Glutamatergic neuron (in vitro differentiated cells): ENCODE data around the gene BAIAP2. TPM values are rescaled to one million over a fixed set of nuclear protein-coding genes. Genes with fewer than 3 reads are reported as not detected.
"Not testable (repeated sequence)": the region's sequence is repeated elsewhere in the genome, so short reads cannot be mapped to it uniquely, and the experiment has no call there.

Source experiments
- DNase-seq: peaks from one replicate; pipeline ENCODE4 v3.0.0; 2022
- H3K27ac Mint-ChIP-seq: one replicate; pipeline ENCODE4 v1.8.0; 2020; ENCODE audit warnings: mild to moderate bottlenecking, mixed read lengths, inconsistent platforms; ENCODE audit not compliant: unreplicated experiment
- H3K27me3 Mint-ChIP-seq: one replicate; pipeline ENCODE4 v1.8.0; 2020; ENCODE audit warnings: mild to moderate bottlenecking, moderate library complexity, mixed read lengths, inconsistent platforms; ENCODE audit not compliant: unreplicated experiment
- H3K36me3 Mint-ChIP-seq: one replicate; pipeline ENCODE4 v1.8.0; 2020; ENCODE audit warnings: mild to moderate bottlenecking, mixed read lengths, inconsistent platforms; ENCODE audit not compliant: unreplicated experiment
- H3K4me1 Mint-ChIP-seq: one replicate; pipeline ENCODE4 v1.8.0; 2020; ENCODE audit warnings: mild to moderate bottlenecking, low read depth, mixed read lengths, inconsistent platforms; ENCODE audit not compliant: unreplicated experiment
- H3K4me3 Mint-ChIP-seq: one replicate; pipeline ENCODE4 v1.8.0; 2020; ENCODE audit warnings: mild to moderate bottlenecking, mixed read lengths, inconsistent platforms; ENCODE audit not compliant: unreplicated experiment
- H3K9me3 Mint-ChIP-seq: one replicate; pipeline ENCODE4 v1.8.0; 2020; ENCODE audit warnings: mild to moderate bottlenecking, moderate library complexity, mixed read lengths, inconsistent platforms; ENCODE audit not compliant: unreplicated experiment
- CTCF ChIP-seq: fragments of 200-600 bp; sonication (generic); IDR thresholded peaks from one replicate; pipeline ENCODE4 v1.5.0; 2021; ENCODE audit not compliant: partially characterized antibody, unreplicated experiment
- total RNA-seq: library from RNA; stranded (reverse); fragmentation: NEBNext Ultra II Directional; extraction: Animal tissue kit (Norgen Biotek cat#: 25700); gene quantifications from one replicate; pipeline ENCODE4 v1.2.1, GENCODE V29; 2021; ENCODE audit not compliant: unreplicated experiment

The BAIAP2 gene
- total RNA-seq, 1 donor from 2014 or later, result 252 TPM

- peaks cover 9% of the 10 kb centered on the region for H3K9me3 Mint-ChIP-seq
- no peaks in the 10 kb centered on the region for H3K27me3 Mint-ChIP-seq
- H3K4me1 Mint-ChIP-seq, result peaks cover 8% of the 10 kb centered on the region
- no peak overlapping the region for H3K27ac Mint-ChIP-seq
- TF ChIP-seq CTCF, result no peak
- H3K36me3 Mint-ChIP-seq, result peaks cover 11% of the 10 kb centered on the region
- H3K4me3 Mint-ChIP-seq, result no peak overlapping the region
- no peak for DNase-seq
These were observed 22.1 kb upstream of the BAIAP2 start for GRCh38 chr17:81012574-81013447.

- peaks cover 11% of the 10 kb centered on the region for H3K36me3 Mint-ChIP-seq
- H3K4me3 Mint-ChIP-seq, result no peak overlapping the region
- no peaks in the 10 kb centered on the region for H3K27me3 Mint-ChIP-seq
- H3K4me1 Mint-ChIP-seq, result peaks cover 16% of the 10 kb centered on the region
- no peak for DNase-seq
- TF ChIP-seq CTCF, result no peak
- H3K27ac Mint-ChIP-seq, result no peak overlapping the region
- H3K9me3 Mint-ChIP-seq, result peaks cover 9% of the 10 kb centered on the region
These were observed 21.3 kb upstream of the BAIAP2 start for GRCh38 chr17:81013642-81014041.

- Mint-ChIP-seq H3K36me3 (peaks cover 11% of the 10 kb centered on the region), H3K9me3 (peaks cover 9% of the 10 kb centered on the region), H3K4me1 (peaks cover 17% of the 10 kb centered on the region), H3K4me3 (no peak overlapping the region), H3K27ac (no peak overlapping the region), H3K27me3 (peaks cover 2% of the 10 kb centered on the region)
- TF ChIP-seq CTCF, result no peak
- no peak for DNase-seq
These were observed 19.8 kb upstream of the BAIAP2 start for GRCh38 chr17:81015136-81015535.

GRCh38 chr17:81016575-81016974, 18.4 kb upstream of the BAIAP2 start:
- no peak for DNase-seq
- H3K27me3 Mint-ChIP-seq, result peaks cover 2% of the 10 kb centered on the region
- H3K9me3 Mint-ChIP-seq, result peaks cover 9% of the 10 kb centered on the region
- TF ChIP-seq CTCF, result no peak
- peaks cover 17% of the 10 kb centered on the region for H3K4me1 Mint-ChIP-seq
- no peak overlapping the region for H3K4me3 Mint-ChIP-seq
- H3K27ac Mint-ChIP-seq, result no peak overlapping the region
- H3K36me3 Mint-ChIP-seq, result peaks cover 4% of the 10 kb centered on the region

- H3K27me3 Mint-ChIP-seq, H3K9me3 Mint-ChIP-seq, DNase-seq, H3K36me3 Mint-ChIP-seq, H3K27ac Mint-ChIP-seq, H3K4me3 Mint-ChIP-seq: not testable (repeated sequence)
- peaks cover 17% of the 10 kb centered on the region for H3K4me1 Mint-ChIP-seq
These were observed 17.6 kb upstream of the BAIAP2 start for GRCh38 chr17:81017330-81017729.
